ENCODE data around the gene MS4A4E.

- TF ChIP-seq CTCF (IDR thresholded peaks at IDR 0.05) = no peak
- TF ChIP-seq POLR2A (IDR thresholded peaks at IDR 0.05; ENCODE audit: low read depth) = no peak
- no peak for TF ChIP-seq POLR2AphosphoS5 (IDR thresholded peaks at IDR 0.05)
- no peak for TF ChIP-seq EP300 (IDR thresholded peaks at IDR 0.05)
These were observed 33.0 kb downstream of the MS4A4E start for GRCh38 chr11:60209977-60210376.
